K562 (cell line): ENCODE results near the gene ASGR2.

ENCODE experiments used
- BCL6 ChIP-seq: fragments of 250-450 bp; sonication (Bioruptor Pico); IDR thresholded peaks from 2 replicates; pipeline ENCODE4 v1.4.0; 2020
- E2F5 ChIP-seq: sonication (generic); formaldehyde crosslinking; IDR thresholded peaks from 2 replicates; pipeline ENCODE4 v1.8.0; 2022; ENCODE audit warnings: mild to moderate bottlenecking, missing genetic modification reagents
- GABPB1 ChIP-seq: sonication (generic); formaldehyde crosslinking; IDR thresholded peaks from 2 replicates; pipeline ENCODE4 v1.8.0; 2022; ENCODE audit warnings: mild to moderate bottlenecking, missing genetic modification reagents
- MAX ChIP-seq: sonication (generic); formaldehyde crosslinking; IDR thresholded peaks from 2 replicates; pipeline ENCODE4 v1.9.0; 2022; ENCODE audit warnings: mild to moderate bottlenecking, missing genetic modification reagents
- NCOR1 ChIP-seq: fragments of 450-650 bp; IDR thresholded peaks from 2 replicates; pipeline ENCODE4 v1.6.1; 2016; ENCODE audit warnings: mild to moderate bottlenecking, moderate library complexity
- POLR2A ChIP-seq: fragments of 450-650 bp; conservative IDR thresholded peaks from 2 replicates; pipeline ENCODE4 v1.6.1; 2016
- POLR2AphosphoS5 ChIP-seq: IDR thresholded peaks from 2 replicates; pipeline ENCODE4 v1.6.1; 2011; ENCODE audit warnings: mild to moderate bottlenecking, low read depth, low read length, moderate library complexity; ENCODE audit not compliant: control insufficient read depth, insufficient read depth
- REST ChIP-seq, 2 experiments: fragments of 450-650 bp; formaldehyde crosslinking in 1 of 2; IDR thresholded peaks; 2 replicates each; pipeline versions ENCODE4 v1.4.0 to v1.6.1; 2014 to 2020; ENCODE audit warnings: mild to moderate bottlenecking in 2 of 2, borderline replicate concordance in 1 of 2, low read depth in 1 of 2
- SMC3 ChIP-seq: conservative IDR thresholded peaks from 2 replicates; pipeline ENCODE4 v1.6.1; 2011; ENCODE audit warnings: low read depth, low read length, improper control_type of control experiment; ENCODE audit not compliant: insufficient read depth
- ZNF146 ChIP-seq: IDR thresholded peaks from one replicate; pipeline ENCODE4 v1.6.1; 2018; ENCODE audit warnings: missing compliant biosample characterization; ENCODE audit not compliant: unreplicated experiment
- ZNF407 ChIP-seq: fragments of 450-650 bp; IDR thresholded peaks from 2 replicates; pipeline ENCODE4 v1.6.1; 2016; ENCODE audit warnings: low read depth

GRCh38 chr17:7109461-7110322, 4.9 kb downstream of the ASGR2 start:
- TF ChIP-seq E2F5 (CRISPR knock-in tag) (no peak), GABPB1 (no peak), ZNF407 (no peak), SMC3 (no peak), POLR2AphosphoS5 (no peak), BCL6 (CRISPR knock-in tag) (no peak), REST (IDR thresholded peaks at IDR 0.05; ENCODE audit: borderline replicate concordance) (no peak), REST (CRISPR knock-in tag; IDR thresholded peaks at IDR 0.05; ENCODE audit: low read depth) (no peak), ZNF146 (CRISPR knock-in tag) (no peak), NCOR1 (no peak), MAX (CRISPR knock-in tag) (no peak), POLR2A (no peak)
